Measurements from ENCODE around the gene FAM81A.

Gene FAM81A

DNA sequence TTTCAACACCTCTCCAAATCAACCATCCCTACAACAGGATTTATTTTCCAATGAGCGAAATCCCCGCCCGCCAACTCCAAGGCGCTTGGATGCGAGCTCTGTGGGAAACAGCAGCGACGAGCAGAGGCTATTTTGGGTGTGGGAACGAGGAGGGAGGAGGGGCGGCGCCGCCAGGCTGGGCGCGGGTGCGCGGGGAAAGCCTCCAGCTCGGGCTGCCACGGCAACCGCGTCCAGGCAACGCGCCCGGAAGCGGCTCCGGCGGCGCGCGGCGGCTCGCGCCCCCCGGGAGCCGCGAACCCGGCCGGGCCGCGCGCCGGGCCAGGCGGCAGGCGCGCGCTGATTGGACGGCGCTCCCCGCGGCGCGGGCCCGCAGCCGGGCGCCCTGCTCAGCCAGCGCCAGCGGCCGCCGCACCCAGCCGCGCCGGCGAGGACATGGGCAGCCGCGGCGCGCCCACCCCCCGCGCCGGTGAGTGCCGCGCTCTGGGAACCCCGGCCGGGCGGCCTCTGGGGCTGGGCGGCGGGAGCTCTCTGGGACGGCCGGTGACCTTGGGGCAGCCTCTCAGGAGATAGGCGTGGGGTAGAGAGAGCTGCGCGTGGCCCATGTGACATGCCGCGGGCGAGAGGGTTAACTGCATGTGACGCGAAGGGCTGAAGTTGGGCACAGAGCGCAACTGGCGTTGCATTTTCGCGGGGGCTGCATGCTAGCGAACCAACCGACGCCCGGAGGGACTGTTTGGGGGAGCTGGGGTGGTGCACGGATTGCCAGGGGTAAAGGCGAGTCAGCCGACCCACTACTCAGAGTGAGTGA, at the start of gene FAM81A:
FAM81A (plus strand) TSS at position 370 of the 808 bp plus-strand sequence. CDS start 20,441 bp downstream, outside the sequence.
- TF ChIP-seq, protein P1, sequence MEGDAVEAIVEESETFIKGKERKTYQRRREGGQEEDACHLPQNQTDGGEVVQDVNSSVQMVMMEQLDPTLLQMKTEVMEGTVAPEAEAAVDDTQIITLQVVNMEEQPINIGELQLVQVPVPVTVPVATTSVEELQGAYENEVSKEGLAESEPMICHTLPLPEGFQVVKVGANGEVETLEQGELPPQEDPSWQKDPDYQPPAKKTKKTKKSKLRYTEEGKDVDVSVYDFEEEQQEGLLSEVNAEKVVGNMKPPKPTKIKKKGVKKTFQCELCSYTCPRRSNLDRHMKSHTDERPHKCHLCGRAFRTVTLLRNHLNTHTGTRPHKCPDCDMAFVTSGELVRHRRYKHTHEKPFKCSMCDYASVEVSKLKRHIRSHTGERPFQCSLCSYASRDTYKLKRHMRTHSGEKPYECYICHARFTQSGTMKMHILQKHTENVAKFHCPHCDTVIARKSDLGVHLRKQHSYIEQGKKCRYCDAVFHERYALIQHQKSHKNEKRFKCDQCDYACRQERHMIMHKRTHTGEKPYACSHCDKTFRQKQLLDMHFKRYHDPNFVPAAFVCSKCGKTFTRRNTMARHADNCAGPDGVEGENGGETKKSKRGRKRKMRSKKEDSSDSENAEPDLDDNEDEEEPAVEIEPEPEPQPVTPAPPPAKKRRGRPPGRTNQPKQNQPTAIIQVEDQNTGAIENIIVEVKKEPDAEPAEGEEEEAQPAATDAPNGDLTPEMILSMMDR (IDR thresholded peaks at IDR 0.05; ENCODE audit: insufficient read depth, low read depth, low read length, missing control alignments): no peak
- peak within 1 kb of the TSS; percentile 44 for H3K4me3 ChIP-seq (ENCODE audit: low read length)
- DNase-seq (ENCODE audit: low read depth): peak; percentile 54

DNA sequence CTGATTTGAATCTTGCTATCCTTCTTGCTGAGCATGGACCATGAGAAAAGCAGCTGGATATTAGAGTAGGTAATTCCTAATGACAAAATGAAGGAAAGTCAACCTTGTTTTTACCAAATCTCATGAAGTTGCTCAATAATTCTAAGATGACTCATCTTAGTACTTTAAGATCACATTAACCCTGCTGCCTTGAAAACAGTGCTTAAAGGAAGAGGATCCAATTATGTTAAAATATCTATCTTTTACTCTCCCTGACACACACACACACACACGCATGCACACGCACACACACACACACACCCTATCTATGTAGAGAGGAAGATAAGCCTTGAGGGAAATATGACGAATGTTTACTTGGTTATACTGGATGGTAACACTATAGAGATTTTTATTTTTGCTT, 49.3 kb upstream of the FAM81A start:
- TF ChIP-seq, protein P1 (IDR thresholded peaks at IDR 0.05; ENCODE audit: insufficient read depth, low read depth, low read length, missing control alignments): no peak
- DNase-seq (ENCODE audit: low read depth): peak; percentile 54
- no peak overlapping the region for H3K4me3 ChIP-seq (ENCODE audit: low read length)

DNA sequence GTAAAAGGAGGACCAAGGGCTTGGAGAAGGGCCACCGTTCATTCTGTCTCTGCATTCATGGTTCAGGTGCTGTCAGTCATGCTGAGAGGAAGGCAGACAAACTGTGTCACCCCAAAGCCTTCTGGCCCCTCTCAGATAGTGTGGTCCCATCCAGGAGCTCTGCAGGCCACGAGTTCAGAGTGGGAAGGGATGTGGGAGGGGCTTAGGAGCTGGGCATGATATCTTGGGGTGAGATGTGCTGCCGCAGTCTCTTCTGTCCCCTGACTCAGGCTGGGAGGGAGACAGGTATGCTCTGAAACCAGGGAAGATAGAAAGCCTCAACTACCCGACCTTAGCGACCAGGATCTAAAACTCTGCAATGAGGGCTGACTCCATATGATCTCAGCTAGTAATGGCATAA, 45.7 kb upstream of the FAM81A start:
- TF ChIP-seq, protein P1 (IDR thresholded peaks at IDR 0.05; ENCODE audit: insufficient read depth, low read depth, low read length, missing control alignments): no peak
- H3K4me3 ChIP-seq (ENCODE audit: low read length): no peak overlapping the region

DNA sequence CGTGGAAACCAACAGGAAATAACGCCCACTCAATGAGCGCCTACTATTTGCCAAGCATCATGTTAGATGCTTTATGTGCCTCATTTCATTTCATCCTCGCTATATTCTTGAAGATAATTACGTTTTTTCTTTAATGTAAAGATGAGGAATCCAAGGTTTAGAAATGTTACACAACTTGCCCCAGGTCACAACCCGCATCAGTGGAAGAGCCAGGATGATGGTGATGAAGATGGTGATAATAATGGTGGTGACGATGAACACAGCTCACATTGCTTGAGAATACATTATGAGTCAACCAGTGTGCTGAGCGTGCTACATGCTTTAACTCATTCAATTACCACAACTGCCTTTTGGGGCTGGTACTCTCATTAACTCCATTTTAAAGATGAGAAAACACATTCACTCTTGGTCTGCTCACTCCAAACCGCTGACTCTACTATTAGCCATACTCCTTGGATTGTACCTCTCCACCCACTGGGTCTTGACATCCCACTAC, 43.8 kb upstream of the FAM81A start:
- DNase-seq (ENCODE audit: low read depth): peak; percentile 23
- TF ChIP-seq, protein P1 (IDR thresholded peaks at IDR 0.05; ENCODE audit: insufficient read depth, low read depth, low read length, missing control alignments): no peak
- no peak overlapping the region for H3K4me3 ChIP-seq (ENCODE audit: low read length)

More for the DNA sequence above, 45.7 kb upstream of the FAM81A start:
- no peak for DNase-seq (ENCODE audit: low read depth)

GRCh38 chr15:59396211-59396610, 41.8 kb upstream of the FAM81A start:
- no peak overlapping the region for H3K4me3 ChIP-seq (ENCODE audit: low read length)
- TF ChIP-seq, protein P1 (IDR thresholded peaks at IDR 0.05; ENCODE audit: insufficient read depth, low read depth, low read length, missing control alignments): no peak
- peak; percentile 19 for DNase-seq (ENCODE audit: low read depth)

DNA sequence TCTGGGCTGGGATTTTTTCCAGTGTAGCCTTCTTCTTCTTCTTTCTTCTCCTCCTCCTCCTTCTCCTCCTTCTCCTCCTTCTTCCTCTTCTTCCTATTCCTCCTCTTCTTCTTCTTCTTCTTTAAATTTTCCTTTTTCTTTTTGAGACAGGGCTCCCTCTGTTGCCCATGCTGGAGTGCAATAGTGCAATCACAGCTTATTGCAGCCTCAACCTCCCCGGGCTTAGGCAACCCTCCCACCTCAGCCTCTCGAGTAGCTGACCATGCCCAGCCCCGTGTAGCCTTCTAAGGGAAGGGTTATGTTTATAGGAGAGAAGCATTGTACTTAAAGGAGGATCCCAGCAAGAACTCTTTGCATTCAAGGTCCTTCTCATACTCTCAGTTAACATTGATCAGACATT, 41.3 kb upstream of the FAM81A start:
- H3K4me3 ChIP-seq (ENCODE audit: low read length): no peak overlapping the region
- DNase-seq (ENCODE audit: low read depth): no peak
- TF ChIP-seq, protein P1 (IDR thresholded peaks at IDR 0.05; ENCODE audit: insufficient read depth, low read depth, low read length, missing control alignments): no peak

All from epithelial cell of esophagus (primary cell).